PFSK-1 (cell line): ENCODE results near the gene LRRC8A.

Experiments used
- POLR2AphosphoS5 ChIP-seq: IDR thresholded peaks from 2 replicates; pipeline ENCODE4 v1.6.1; 2012; ENCODE audit warnings: low read depth, mild to moderate bottlenecking, control low read depth, low read length, moderate library complexity
- SIN3A ChIP-seq: IDR thresholded peaks from 2 replicates; pipeline ENCODE4 v1.6.1; 2012; ENCODE audit warnings: mild to moderate bottlenecking, low read length, moderate library complexity, borderline replicate concordance; ENCODE audit not compliant: insufficient read depth
- TAF1 ChIP-seq: IDR thresholded peaks from 2 replicates; pipeline ENCODE4 v1.6.1; 2012; ENCODE audit warnings: low read length, control low read depth, borderline replicate concordance; ENCODE audit not compliant: insufficient read depth

DNA sequence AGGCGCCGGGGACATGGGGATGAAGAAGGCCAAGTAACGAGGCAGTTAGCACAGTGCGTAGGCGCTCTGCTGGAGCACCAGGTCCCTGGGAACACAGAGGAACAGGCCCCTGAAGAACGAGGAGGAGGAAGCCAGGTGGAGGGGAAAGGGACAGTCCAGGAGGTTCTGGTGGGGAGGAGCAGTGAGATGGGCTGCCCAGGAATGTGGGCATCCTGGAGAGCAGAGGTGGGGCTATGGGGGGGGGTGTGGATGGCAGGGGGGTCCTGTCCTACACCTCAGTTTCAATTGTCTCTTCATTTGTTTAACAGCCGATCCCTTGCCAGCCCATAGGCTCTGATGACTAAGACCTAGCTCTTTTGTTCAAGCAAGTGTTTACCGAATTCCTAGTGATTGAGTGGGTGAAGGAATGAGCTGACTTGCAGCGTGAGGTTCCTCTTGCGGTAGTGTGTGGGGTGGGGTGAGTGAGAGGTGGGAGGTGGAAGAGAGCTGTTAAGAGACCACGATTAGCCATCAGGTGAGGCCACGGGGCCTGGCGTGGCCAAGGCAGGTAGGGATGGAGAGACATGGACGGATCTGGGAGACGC lies 30.4 kb downstream of the LRRC8A start:
- TF ChIP-seq POLR2AphosphoS5, result no peak
- TF ChIP-seq TAF1, result no peak
- no peak for TF ChIP-seq SIN3A
